Small intestine (tissue), 7 donors: Measurements from ENCODE around the gene JMJD1C. TPM values are rescaled to one million over a fixed set of nuclear protein-coding genes. Genes with fewer than 3 reads are reported as not detected.
A peak's percentile ranks its signal among the peaks of the same experiment; 100 is the strongest.

ENCODE experiments used
- DNase-seq, 2 donors: peaks; one replicate each; pipeline versions ENCODE4 v3.0.0 to v3.0.0-alpha.2; 2013
- FAIRE-seq: peaks from 2 replicates; lab custom pipeline; 2012; peaks lifted over from hg19 to GRCh38; lab: Jason Lieb, UNC
- H3K27ac ChIP-seq, 3 donors: one replicate each; pipeline ENCODE4 v1.5.1; 2013; ENCODE audit warnings: low read length in 2 of 3, mild to moderate bottlenecking in 2 of 3, control low read depth in 1 of 3, inconsistent platforms in 1 of 3, low read depth in 1 of 3, moderate library complexity in 1 of 3
- H3K27me3 ChIP-seq, 3 donors: one replicate each; pipeline ENCODE4 v1.6.1; 2013; ENCODE audit warnings: low read length in 3 of 3, inconsistent platforms in 1 of 3; ENCODE audit not compliant: control insufficient read depth in 3 of 3, insufficient read depth in 3 of 3
- H3K36me3 ChIP-seq, 3 donors: one replicate each; pipeline ENCODE4 v1.6.1; 2013; ENCODE audit warnings: low read length in 3 of 3, inconsistent platforms in 1 of 3, low read depth in 1 of 3, mild to moderate bottlenecking in 1 of 3, moderate library complexity in 1 of 3; ENCODE audit not compliant: control insufficient read depth in 3 of 3, insufficient read depth in 2 of 3
- H3K4me1 ChIP-seq, 3 donors: one replicate each; pipeline ENCODE4 v1.6.1; 2013; ENCODE audit warnings: low read length in 2 of 3, inconsistent platforms in 1 of 3, low read depth in 1 of 3, mild to moderate bottlenecking in 1 of 3, moderate library complexity in 1 of 3; ENCODE audit not compliant: control insufficient read depth in 3 of 3, insufficient read depth in 2 of 3
- H3K4me3 ChIP-seq, 3 donors: one replicate each; pipeline ENCODE4 v1.5.1; 2013; ENCODE audit warnings: low read length in 3 of 3, control low read depth in 1 of 3, inconsistent platforms in 1 of 3, low read depth in 1 of 3, mild to moderate bottlenecking in 1 of 3, moderate library complexity in 1 of 3
- H3K9me3 ChIP-seq, 2 donors: one replicate each; pipeline ENCODE4 v1.6.1; 2013; ENCODE audit warnings: low read depth in 1 of 2, low read length in 1 of 2; ENCODE audit not compliant: control insufficient read depth in 2 of 2, insufficient read depth in 1 of 2
- WGBS, 3 donors: extraction: QIAGEN DNeasy Blood & Tissue Kit; methylation state at CpG; one replicate each; pipeline ENCODE4 v1.1.7; 2013; 5-methylcytosine and 5-hydroxymethylcytosine counted together
- polyA plus RNA-seq, 4 donors: library from polyadenylated mRNA; stranded (reverse) in 3 of 4; unstranded in 1 of 4; fragments of 200-250 nt in 3 of 4; fragments of 120-200 nt in 1 of 4; gene quantifications; one replicate each; pipeline versions ENCODE4 v1.2.1 to v1.2.3, GENCODE V29; 2013
- donor health status: healthy with polysubstance abuse.
- donor health status: control.
- donor health status: control.
- donor health status: Bipolar disorder and iron deficiency.
- donor health status: healthy.

The JMJD1C gene
- polyA plus RNA-seq, 4 donors = 22.4 to 108 (median 39.1) TPM

- H3K27ac ChIP-seq = peak overlapping the region in 1 of 3 donors; percentile 58
- WGBS, 3 donors = 74 to 93% (median 90%) methylated on average over 8 of the region's 8 CpGs
- no peak for FAIRE-seq
Observed at GRCh38 chr10:63491588-63492316, 26.0 kb upstream of the JMJD1C start.

GRCh38 chr10:63489838-63490237 lies 24.1 kb upstream of the JMJD1C start:
- WGBS, 3 donors = 92 to 95% (median 93%) methylated on average over 3 of the region's 3 CpGs
- no peak overlapping the region for H3K4me3 ChIP-seq
- H3K27me3 ChIP-seq = no peaks in the 10 kb centered on the region
- DNase-seq (no peak), FAIRE-seq (no peak)
- peaks cover 0 to 5% of the 10 kb centered on the region in 2 donors for H3K9me3 ChIP-seq
- no peaks in the 10 kb centered on the region for H3K36me3 ChIP-seq
- no peak overlapping the region for H3K27ac ChIP-seq
- H3K4me1 ChIP-seq = peaks cover 0 to 4% (median 0%) of the 10 kb centered on the region in 3 donors

More at GRCh38 chr10:63491588-63492316, 26.0 kb upstream of the JMJD1C start:
- H3K36me3 ChIP-seq = peaks cover 0 to 1% (median 0%) of the 10 kb centered on the region in 3 donors
- peaks cover 0 to 5% of the 10 kb centered on the region in 2 donors for H3K9me3 ChIP-seq
- DNase-seq = peak in 1 of 2 donors; percentile 41
- H3K27me3 ChIP-seq = no peaks in the 10 kb centered on the region
- H3K4me3 ChIP-seq = no peak overlapping the region
- H3K4me1 ChIP-seq = peaks cover 0 to 4% (median 0%) of the 10 kb centered on the region in 3 donors

- Histone ChIP-seq H3K4me1 (peaks cover 0 to 4% (median 0%) of the 10 kb centered on the region in 3 donors), H3K9me3 (peaks cover 0 to 5% of the 10 kb centered on the region in 2 donors)
Observed at GRCh38 chr10:63487990-63488389, 22.2 kb upstream of the JMJD1C start.

GRCh38 chr10:63483983-63484382 lies 18.2 kb upstream of the JMJD1C start:
- FAIRE-seq (no peak), DNase-seq (no peak)
- H3K27ac ChIP-seq = no peak overlapping the region
- H3K36me3 ChIP-seq = no peaks in the 10 kb centered on the region
- H3K4me1 ChIP-seq = peaks cover 0 to 2% (median 2%) of the 10 kb centered on the region in 3 donors
- H3K27me3 ChIP-seq = no peaks in the 10 kb centered on the region
- 91 to 93% (median 93%) methylated on average over 1 of the region's 1 CpG for WGBS, 3 donors
- H3K9me3 ChIP-seq = no peaks in the 10 kb centered on the region
- no peak overlapping the region for H3K4me3 ChIP-seq

More at GRCh38 chr10:63487990-63488389, 22.2 kb upstream of the JMJD1C start:
- no peak for DNase-seq
- Histone ChIP-seq H3K4me3 (no peak overlapping the region), H3K27ac (no peak overlapping the region), H3K27me3 (no peaks in the 10 kb centered on the region), H3K36me3 (no peaks in the 10 kb centered on the region)
- WGBS, 3 donors = 85 to 90% (median 87%) methylated on average over 3 of the region's 3 CpGs
- no peak for FAIRE-seq

- Histone ChIP-seq H3K27me3 (no peaks in the 10 kb centered on the region), H3K4me3 (no peak overlapping the region), H3K9me3 (no peaks in the 10 kb centered on the region), H3K36me3 (peaks cover 0 to 2% (median 0%) of the 10 kb centered on the region in 3 donors), H3K4me1 (peaks cover 0 to 5% (median 2%) of the 10 kb centered on the region in 3 donors), H3K27ac (no peak overlapping the region)
- DNase-seq (no peak), FAIRE-seq (no peak)
- WGBS, 3 donors = 63 to 81% (median 76%) methylated on average over 6 of the region's 6 CpGs
Observed at GRCh38 chr10:63481815-63482421, 16.1 kb upstream of the JMJD1C start.

- Histone ChIP-seq H3K4me3 (no peak overlapping the region), H3K27me3 (no peaks in the 10 kb centered on the region), H3K27ac (peak overlapping the region in 1 of 3 donors; percentile 62), H3K4me1 (peaks cover 0 to 5% (median 2%) of the 10 kb centered on the region in 3 donors), H3K36me3 (peaks cover 0 to 2% (median 2%) of the 10 kb centered on the region in 3 donors), H3K9me3 (peaks cover 0 to 5% of the 10 kb centered on the region in 2 donors)
- peak; percentile 82 for DNase-seq
- no peak for FAIRE-seq
- 46 to 79% (median 67%) methylated on average over 5 of the region's 5 CpGs for WGBS, 3 donors
Observed at GRCh38 chr10:63480237-63480636, 14.5 kb upstream of the JMJD1C start.

GRCh38 chr10:63478564-63478963 lies 12.8 kb upstream of the JMJD1C start:
- Histone ChIP-seq H3K4me1 (peaks cover 0 to 5% (median 2%) of the 10 kb centered on the region in 3 donors), H3K4me3 (no peak overlapping the region), H3K9me3 (peaks cover 0 to 5% of the 10 kb centered on the region in 2 donors), H3K27me3 (no peaks in the 10 kb centered on the region), H3K36me3 (peaks cover 0 to 4% (median 2%) of the 10 kb centered on the region in 3 donors), H3K27ac (no peak overlapping the region)
- FAIRE-seq (no peak), DNase-seq (no peak)
- 80 to 90% (median 84%) methylated on average over 3 of the region's 3 CpGs for WGBS, 3 donors

GRCh38 chr10:63477927-63478326 lies 12.2 kb upstream of the JMJD1C start:
- no peak overlapping the region for H3K4me3 ChIP-seq
- WGBS, 3 donors = 35 to 43% (median 36%) methylated on average over 1 of the region's 1 CpG
- H3K4me1 ChIP-seq = peaks cover 0 to 5% (median 2%) of the 10 kb centered on the region in 3 donors
- no peak for DNase-seq
- no peaks in the 10 kb centered on the region for H3K27me3 ChIP-seq
- FAIRE-seq = no peak
- peaks cover 0 to 4% (median 2%) of the 10 kb centered on the region in 3 donors for H3K36me3 ChIP-seq
- H3K27ac ChIP-seq = no peak overlapping the region
- H3K9me3 ChIP-seq = peaks cover 0 to 5% of the 10 kb centered on the region in 2 donors
